GM23338 (cell line): ENCODE measurements around the gene CXXC1. TPM values are rescaled to one million over a fixed set of nuclear protein-coding genes. Genes with fewer than 3 reads are reported as not detected.

Experiments used
- ATAC-seq: fragments of 200-7000 bp; cut with Tn5 transposase; 3 replicates; pipeline ENCODE4 v1.9.1; 2020
- DNase-seq: peaks from one replicate; pipeline ENCODE4 v3.0.0-alpha.2; 2015; ENCODE audit warnings: low spot score
- H2AFZ ChIP-seq: fragments of 200-600 bp; sonication (generic); 2 replicates; pipeline ENCODE4 v1.8.0; 2016; ENCODE audit warnings: antibody characterized with exemption, mild to moderate bottlenecking, moderate library complexity
- H3F3A ChIP-seq: fragments of 200-600 bp; sonication (generic); replicated peaks from 2 replicates; pipeline ENCODE4 v1.8.0; 2017; ENCODE audit warnings: antibody characterized with exemption, mixed run types, low read depth
- H3K27ac ChIP-seq: fragments of 200-600 bp; sonication (generic); 2 replicates; pipeline ENCODE4 v1.6.1; 2016; ENCODE audit warnings: low read depth
- H3K27me3 ChIP-seq: fragments of 200-600 bp; sonication (generic); 2 replicates; pipeline ENCODE4 v1.8.0; 2016; ENCODE audit warnings: mild to moderate bottlenecking, mixed run types, moderate library complexity; ENCODE audit not compliant: insufficient read depth
- H3K36me3 ChIP-seq: fragments of 200-600 bp; sonication (generic); 2 replicates; pipeline ENCODE4 v1.8.0; 2016; ENCODE audit warnings: mild to moderate bottlenecking; ENCODE audit not compliant: insufficient read depth
- H3K4me1 ChIP-seq: fragments of 200-600 bp; sonication (generic); 2 replicates; pipeline ENCODE4 v1.8.0; 2016; ENCODE audit warnings: mild to moderate bottlenecking, moderate library complexity; ENCODE audit not compliant: insufficient read depth
- H3K4me2 ChIP-seq: fragments of 200-600 bp; sonication (generic); 2 replicates; pipeline ENCODE4 v1.7.1; 2017; ENCODE audit warnings: mixed run types
- H3K4me3 ChIP-seq: fragments of 200-600 bp; sonication (generic); 2 replicates; pipeline ENCODE4 v1.6.1; 2016; ENCODE audit warnings: mixed run types
- H3K79me2 ChIP-seq: fragments of 200-600 bp; sonication (generic); replicated peaks from 2 replicates; pipeline ENCODE4 v1.8.0; 2017; ENCODE audit warnings: mild to moderate bottlenecking; ENCODE audit not compliant: insufficient read depth
- H3K9me2 ChIP-seq: fragments of 200-600 bp; sonication (generic); 2 replicates; pipeline ENCODE4 v1.8.0; 2017; ENCODE audit not compliant: insufficient read depth
- H4K20me1 ChIP-seq: fragments of 200-600 bp; sonication (generic); replicated peaks from 2 replicates; pipeline ENCODE4 v1.8.0; 2017; ENCODE audit warnings: mild to moderate bottlenecking; ENCODE audit not compliant: insufficient read depth
- H3K27ac Mint-ChIP-seq: 2 replicates; pipeline ENCODE4 v1.8.0; 2020; ENCODE audit warnings: inconsistent platforms, mild to moderate bottlenecking, moderate library complexity, mixed read lengths
- H3K27me3 Mint-ChIP-seq: 3 replicates; pipeline ENCODE4 v1.8.0; 2022; ENCODE audit warnings: low read depth, mild to moderate bottlenecking, moderate library complexity, mixed read lengths, inconsistent platforms; ENCODE audit not compliant: insufficient read depth, poor library complexity
- H3K36me3 Mint-ChIP-seq: 3 replicates; pipeline ENCODE4 v1.8.0; 2021; ENCODE audit warnings: low read depth, mild to moderate bottlenecking, inconsistent platforms, moderate library complexity, mixed read lengths
- H3K4me1 Mint-ChIP-seq: 3 replicates; pipeline ENCODE4 v1.8.0; 2020; ENCODE audit warnings: mild to moderate bottlenecking, inconsistent platforms, mixed read lengths
- H3K4me3 Mint-ChIP-seq: 3 replicates; pipeline ENCODE4 v1.8.0; 2021; ENCODE audit warnings: moderate library complexity, mild to moderate bottlenecking, inconsistent platforms, mixed read lengths
- H3K9me3 Mint-ChIP-seq: 3 replicates; pipeline ENCODE4 v1.8.0; 2020; ENCODE audit warnings: moderate library complexity, mild to moderate bottlenecking, inconsistent platforms, mixed read lengths
- CREB1 ChIP-seq: fragments of 250-450 bp; sonication (Bioruptor Pico); IDR thresholded peaks from 2 replicates; pipeline ENCODE4 v1.5.0; 2020; ENCODE audit warnings: low read depth, mild to moderate bottlenecking, moderate library complexity
- EZH2 ChIP-seq: fragments of 200-600 bp; sonication (generic); IDR thresholded peaks from one replicate; pipeline ENCODE4 v1.8.0; 2017; ENCODE audit warnings: antibody characterized with exemption, mild to moderate bottlenecking, low read depth; ENCODE audit not compliant: unreplicated experiment
- EZH2phosphoT487 ChIP-seq: fragments of 200-600 bp; sonication (generic); IDR thresholded peaks from one replicate; pipeline ENCODE4 v1.8.1; 2018; ENCODE audit warnings: antibody characterized with exemption; ENCODE audit not compliant: unreplicated experiment
- NANOG ChIP-seq: IDR thresholded peaks from 2 replicates; pipeline ENCODE4 v1.6.1; 2016; ENCODE audit warnings: antibody characterized with exemption, borderline replicate concordance
- POLR2AphosphoS5 ChIP-seq: IDR thresholded peaks from 2 replicates; pipeline ENCODE4 v1.6.1; 2016; ENCODE audit warnings: antibody characterized with exemption, low read depth
- STAT1 ChIP-seq: IDR thresholded peaks from one replicate; pipeline ENCODE4 v1.6.1; 2016; ENCODE audit warnings: antibody characterized with exemption; ENCODE audit not compliant: unreplicated experiment
- ZNF331 ChIP-seq: fragments of 250-450 bp; sonication (Bioruptor Pico); IDR thresholded peaks from 2 replicates; pipeline ENCODE4 v1.5.0; 2020; ENCODE audit warnings: low read depth, mild to moderate bottlenecking, moderate library complexity
- polyA plus RNA-seq: library from polyadenylated mRNA; unstranded; fragments of >200 nt; fragmentation: Nextera tagmentation; extraction: Ambion mirVana; gene quantifications from 2 replicates; pipeline ENCODE4 v1.2.1, GENCODE V29; 2016
- total RNA-seq: library from RNA; depleted of rRNA; stranded (reverse); fragments of >200 nt; shearing (Covaris generic); gene quantifications from 2 replicates; pipeline ENCODE4 v1.2.3, GENCODE V29; 2014
- TF ChIP-seq, protein P1 (sequence below): fragments of 250-450 bp; sonication (Bioruptor Pico); IDR thresholded peaks from 2 replicates; pipeline ENCODE4 v1.5.0; 2020; ENCODE audit warnings: mild to moderate bottlenecking, moderate library complexity
- TF ChIP-seq, protein P2 (sequence below): IDR thresholded peaks from one replicate; pipeline ENCODE4 v1.6.1; 2018; ENCODE audit warnings: antibody characterized with exemption; ENCODE audit not compliant: unreplicated experiment
- TF ChIP-seq, protein P3 (sequence below), 2 experiments: fragments of 200-600 bp in 1 of 2; sonication (generic) in 1 of 2; conservative IDR thresholded peaks; 2 replicates each; pipeline versions ENCODE4 v1.5.1 to v1.6.1; 2016 to 2017; ENCODE audit warnings: antibody characterized with exemption in 2 of 2, low read depth in 2 of 2, mild to moderate bottlenecking in 2 of 2, moderate library complexity in 1 of 2

CXXC1 gene
- total and polyA plus RNA-seq, 2 experiments from 2014 or later: 59.0 to 74.3 TPM

DNA sequence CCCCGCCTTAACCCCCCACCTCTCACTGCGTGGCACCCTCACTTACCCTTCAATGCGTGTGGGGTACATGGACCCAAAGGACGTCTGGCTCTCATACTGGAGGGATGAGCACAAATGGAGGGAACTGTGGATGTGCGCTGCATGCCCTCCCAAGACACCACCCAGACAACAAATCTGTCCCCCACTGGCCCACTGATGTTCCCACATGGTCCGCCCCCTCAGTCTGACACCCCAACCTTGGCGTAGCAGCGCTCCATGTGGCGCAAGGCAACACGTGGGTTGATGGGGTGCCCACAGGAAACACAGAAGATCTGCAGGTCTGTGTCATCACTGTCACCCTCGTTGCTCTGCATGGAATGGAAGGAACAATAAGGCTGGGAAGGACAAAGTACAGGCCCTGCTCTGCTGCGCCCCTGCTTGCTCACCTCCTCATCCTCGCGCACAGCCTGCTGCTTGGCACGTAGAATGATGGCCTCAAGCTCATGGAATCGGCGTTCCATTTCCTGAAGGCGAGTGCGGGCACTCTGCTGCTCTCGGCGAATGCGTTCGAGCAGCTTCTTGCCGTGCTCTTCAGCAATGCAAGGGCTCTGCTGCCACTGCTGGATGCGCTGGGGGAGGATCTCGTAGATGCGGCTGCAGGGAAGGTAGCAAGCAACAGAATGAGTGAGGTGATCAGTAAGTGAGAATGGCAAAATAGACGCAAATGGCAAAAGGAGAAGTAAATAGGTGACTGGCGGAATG lies 3.9 kb downstream of the CXXC1 start:
- Histone ChIP-seq H3K4me2 (no peak overlapping the region), H3F3A (no peaks in the 10 kb centered on the region; the same call in 1 of the 2 replicates), H4K20me1 (no peaks in the 10 kb centered on the region), H2AFZ (no peak overlapping the region), H3K36me3 (no peaks in the 10 kb centered on the region), H3K4me1 (peaks cover 9% of the 10 kb centered on the region), H3K79me2 (peaks cover 29% of the 10 kb centered on the region), H3K4me3 (no peak overlapping the region), H3K9me2 (no peaks in the 10 kb centered on the region), H3K27me3 (no peaks in the 10 kb centered on the region), H3K27ac (no peak overlapping the region)
- H3K36me3 Mint-ChIP-seq: peaks cover 45% of the 10 kb centered on the region
- peak overlapping the region; percentile 3; the same call in 1 of the 3 replicates for H3K4me3 Mint-ChIP-seq
- H3K27me3 Mint-ChIP-seq: peaks cover 20% of the 10 kb centered on the region
- H3K27ac Mint-ChIP-seq: no peak overlapping the region
- no peaks in the 10 kb centered on the region; the same call in 2 of the 3 replicates for H3K9me3 Mint-ChIP-seq
- peaks cover 20% of the 10 kb centered on the region for H3K4me1 Mint-ChIP-seq
- TF ChIP-seq, protein P1, sequence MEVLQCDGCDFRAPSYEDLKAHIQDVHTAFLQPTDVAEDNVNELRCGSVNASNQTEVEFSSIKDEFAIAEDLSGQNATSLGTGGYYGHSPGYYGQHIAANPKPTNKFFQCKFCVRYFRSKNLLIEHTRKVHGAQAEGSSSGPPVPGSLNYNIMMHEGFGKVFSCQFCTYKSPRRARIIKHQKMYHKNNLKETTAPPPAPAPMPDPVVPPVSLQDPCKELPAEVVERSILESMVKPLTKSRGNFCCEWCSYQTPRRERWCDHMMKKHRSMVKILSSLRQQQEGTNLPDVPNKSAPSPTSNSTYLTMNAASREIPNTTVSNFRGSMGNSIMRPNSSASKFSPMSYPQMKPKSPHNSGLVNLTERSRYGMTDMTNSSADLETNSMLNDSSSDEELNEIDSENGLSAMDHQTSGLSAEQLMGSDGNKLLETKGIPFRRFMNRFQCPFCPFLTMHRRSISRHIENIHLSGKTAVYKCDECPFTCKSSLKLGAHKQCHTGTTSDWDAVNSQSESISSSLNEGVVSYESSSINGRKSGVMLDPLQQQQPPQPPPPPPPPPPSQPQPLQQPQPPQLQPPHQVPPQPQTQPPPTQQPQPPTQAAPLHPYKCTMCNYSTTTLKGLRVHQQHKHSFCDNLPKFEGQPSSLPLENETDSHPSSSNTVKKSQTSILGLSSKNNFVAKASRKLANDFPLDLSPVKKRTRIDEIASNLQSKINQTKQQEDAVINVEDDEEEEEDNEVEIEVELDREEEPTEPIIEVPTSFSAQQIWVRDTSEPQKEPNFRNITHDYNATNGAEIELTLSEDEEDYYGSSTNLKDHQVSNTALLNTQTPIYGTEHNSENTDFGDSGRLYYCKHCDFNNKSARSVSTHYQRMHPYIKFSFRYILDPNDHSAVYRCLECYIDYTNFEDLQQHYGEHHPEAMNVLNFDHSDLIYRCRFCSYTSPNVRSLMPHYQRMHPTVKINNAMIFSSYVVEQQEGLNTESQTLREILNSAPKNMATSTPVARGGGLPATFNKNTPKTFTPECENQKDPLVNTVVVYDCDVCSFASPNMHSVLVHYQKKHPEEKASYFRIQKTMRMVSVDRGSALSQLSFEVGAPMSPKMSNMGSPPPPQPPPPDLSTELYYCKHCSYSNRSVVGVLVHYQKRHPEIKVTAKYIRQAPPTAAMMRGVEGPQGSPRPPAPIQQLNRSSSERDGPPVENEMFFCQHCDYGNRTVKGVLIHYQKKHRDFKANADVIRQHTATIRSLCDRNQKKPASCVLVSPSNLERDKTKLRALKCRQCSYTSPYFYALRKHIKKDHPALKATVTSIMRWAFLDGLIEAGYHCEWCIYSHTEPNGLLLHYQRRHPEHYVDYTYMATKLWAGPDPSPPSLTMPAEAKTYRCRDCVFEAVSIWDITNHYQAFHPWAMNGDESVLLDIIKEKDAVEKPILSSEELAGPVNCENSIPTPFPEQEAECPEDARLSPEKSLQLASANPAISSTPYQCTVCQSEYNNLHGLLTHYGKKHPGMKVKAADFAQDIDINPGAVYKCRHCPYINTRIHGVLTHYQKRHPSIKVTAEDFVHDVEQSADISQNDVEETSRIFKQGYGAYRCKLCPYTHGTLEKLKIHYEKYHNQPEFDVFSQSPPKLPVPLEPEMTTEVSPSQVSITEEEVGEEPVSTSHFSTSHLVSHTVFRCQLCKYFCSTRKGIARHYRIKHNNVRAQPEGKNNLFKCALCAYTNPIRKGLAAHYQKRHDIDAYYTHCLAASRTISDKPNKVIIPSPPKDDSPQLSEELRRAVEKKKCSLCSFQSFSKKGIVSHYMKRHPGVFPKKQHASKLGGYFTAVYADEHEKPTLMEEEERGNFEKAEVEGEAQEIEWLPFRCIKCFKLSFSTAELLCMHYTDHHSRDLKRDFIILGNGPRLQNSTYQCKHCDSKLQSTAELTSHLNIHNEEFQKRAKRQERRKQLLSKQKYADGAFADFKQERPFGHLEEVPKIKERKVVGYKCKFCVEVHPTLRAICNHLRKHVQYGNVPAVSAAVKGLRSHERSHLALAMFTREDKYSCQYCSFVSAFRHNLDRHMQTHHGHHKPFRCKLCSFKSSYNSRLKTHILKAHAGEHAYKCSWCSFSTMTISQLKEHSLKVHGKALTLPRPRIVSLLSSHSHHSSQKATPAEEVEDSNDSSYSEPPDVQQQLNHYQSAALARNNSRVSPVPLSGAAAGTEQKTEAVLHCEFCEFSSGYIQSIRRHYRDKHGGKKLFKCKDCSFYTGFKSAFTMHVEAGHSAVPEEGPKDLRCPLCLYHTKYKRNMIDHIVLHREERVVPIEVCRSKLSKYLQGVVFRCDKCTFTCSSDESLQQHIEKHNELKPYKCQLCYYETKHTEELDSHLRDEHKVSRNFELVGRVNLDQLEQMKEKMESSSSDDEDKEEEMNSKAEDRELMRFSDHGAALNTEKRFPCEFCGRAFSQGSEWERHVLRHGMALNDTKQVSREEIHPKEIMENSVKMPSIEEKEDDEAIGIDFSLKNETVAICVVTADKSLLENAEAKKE (CRISPR knock-in tag): no peak
- TF ChIP-seq, protein P2, sequence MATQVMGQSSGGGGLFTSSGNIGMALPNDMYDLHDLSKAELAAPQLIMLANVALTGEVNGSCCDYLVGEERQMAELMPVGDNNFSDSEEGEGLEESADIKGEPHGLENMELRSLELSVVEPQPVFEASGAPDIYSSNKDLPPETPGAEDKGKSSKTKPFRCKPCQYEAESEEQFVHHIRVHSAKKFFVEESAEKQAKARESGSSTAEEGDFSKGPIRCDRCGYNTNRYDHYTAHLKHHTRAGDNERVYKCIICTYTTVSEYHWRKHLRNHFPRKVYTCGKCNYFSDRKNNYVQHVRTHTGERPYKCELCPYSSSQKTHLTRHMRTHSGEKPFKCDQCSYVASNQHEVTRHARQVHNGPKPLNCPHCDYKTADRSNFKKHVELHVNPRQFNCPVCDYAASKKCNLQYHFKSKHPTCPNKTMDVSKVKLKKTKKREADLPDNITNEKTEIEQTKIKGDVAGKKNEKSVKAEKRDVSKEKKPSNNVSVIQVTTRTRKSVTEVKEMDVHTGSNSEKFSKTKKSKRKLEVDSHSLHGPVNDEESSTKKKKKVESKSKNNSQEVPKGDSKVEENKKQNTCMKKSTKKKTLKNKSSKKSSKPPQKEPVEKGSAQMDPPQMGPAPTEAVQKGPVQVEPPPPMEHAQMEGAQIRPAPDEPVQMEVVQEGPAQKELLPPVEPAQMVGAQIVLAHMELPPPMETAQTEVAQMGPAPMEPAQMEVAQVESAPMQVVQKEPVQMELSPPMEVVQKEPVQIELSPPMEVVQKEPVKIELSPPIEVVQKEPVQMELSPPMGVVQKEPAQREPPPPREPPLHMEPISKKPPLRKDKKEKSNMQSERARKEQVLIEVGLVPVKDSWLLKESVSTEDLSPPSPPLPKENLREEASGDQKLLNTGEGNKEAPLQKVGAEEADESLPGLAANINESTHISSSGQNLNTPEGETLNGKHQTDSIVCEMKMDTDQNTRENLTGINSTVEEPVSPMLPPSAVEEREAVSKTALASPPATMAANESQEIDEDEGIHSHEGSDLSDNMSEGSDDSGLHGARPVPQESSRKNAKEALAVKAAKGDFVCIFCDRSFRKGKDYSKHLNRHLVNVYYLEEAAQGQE: no peak
- TF ChIP-seq, protein P3, sequence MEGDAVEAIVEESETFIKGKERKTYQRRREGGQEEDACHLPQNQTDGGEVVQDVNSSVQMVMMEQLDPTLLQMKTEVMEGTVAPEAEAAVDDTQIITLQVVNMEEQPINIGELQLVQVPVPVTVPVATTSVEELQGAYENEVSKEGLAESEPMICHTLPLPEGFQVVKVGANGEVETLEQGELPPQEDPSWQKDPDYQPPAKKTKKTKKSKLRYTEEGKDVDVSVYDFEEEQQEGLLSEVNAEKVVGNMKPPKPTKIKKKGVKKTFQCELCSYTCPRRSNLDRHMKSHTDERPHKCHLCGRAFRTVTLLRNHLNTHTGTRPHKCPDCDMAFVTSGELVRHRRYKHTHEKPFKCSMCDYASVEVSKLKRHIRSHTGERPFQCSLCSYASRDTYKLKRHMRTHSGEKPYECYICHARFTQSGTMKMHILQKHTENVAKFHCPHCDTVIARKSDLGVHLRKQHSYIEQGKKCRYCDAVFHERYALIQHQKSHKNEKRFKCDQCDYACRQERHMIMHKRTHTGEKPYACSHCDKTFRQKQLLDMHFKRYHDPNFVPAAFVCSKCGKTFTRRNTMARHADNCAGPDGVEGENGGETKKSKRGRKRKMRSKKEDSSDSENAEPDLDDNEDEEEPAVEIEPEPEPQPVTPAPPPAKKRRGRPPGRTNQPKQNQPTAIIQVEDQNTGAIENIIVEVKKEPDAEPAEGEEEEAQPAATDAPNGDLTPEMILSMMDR (conservative IDR thresholded peaks at IDR 0.05; ENCODE audit: low read depth in 2 of 2): no peak
- TF ChIP-seq POLR2AphosphoS5 (no peak), EZH2phosphoT487 (no peak), ZNF331 (CRISPR knock-in tag) (no peak), EZH2 (no peak), NANOG (no peak), CREB1 (CRISPR knock-in tag) (no peak), STAT1 (no peak)
- ATAC-seq (no peak), DNase-seq (no peak)
